ENCODE measurements around the gene PRSS50.

GRCh38 chr3:46711760-46712159 is 5.9 kb downstream of the PRSS50 start:
- no peak for TF ChIP-seq CEBPB (IDR thresholded peaks at IDR 0.05; ENCODE audit: low read depth)
- TF ChIP-seq POLR2A (IDR thresholded peaks at IDR 0.05; ENCODE audit: borderline replicate concordance, extremely low read depth, insufficient read depth, insufficient read length): no peak
- no peak for TF ChIP-seq CTCF (IDR thresholded peaks at IDR 0.05 in 2 of 3, conservative IDR thresholded peaks at IDR 0.05 in 1 of 3; ENCODE audit: borderline replicate concordance in 1 of 3, insufficient read depth in 1 of 3, low read depth in 2 of 3, low read length in 2 of 3)
- TF ChIP-seq POLR2AphosphoS5 (IDR thresholded peaks at IDR 0.05; ENCODE audit: low read depth, low read length): no peak
- no peak for TF ChIP-seq REST (IDR thresholded peaks at IDR 0.05; ENCODE audit: low read depth)
- no peak for TF ChIP-seq EZH2 (IDR thresholded peaks at IDR 0.05)
- no peak for TF ChIP-seq RAD21 (IDR thresholded peaks at IDR 0.05; ENCODE audit: low read depth)
- TF ChIP-seq JUND (IDR thresholded peaks at IDR 0.05): no peak
